ENCODE results near the gene CCP110.
"Not testable (repeated sequence)": the region's sequence is repeated elsewhere in the genome, so short reads cannot be mapped to it uniquely, and the experiment has no call there.

CCP110 gene

GRCh38 chr16:19528666-19529065 is 4.9 kb downstream of the CCP110 start:
- Histone ChIP-seq H3K9ac (ENCODE audit: low read length) (no peak overlapping the region), H3K9me3 (ENCODE audit: control insufficient read depth, low read length) (no peaks in the 10 kb centered on the region), H3K4me1 (ENCODE audit: control insufficient read depth, insufficient read depth, low read length) (no peaks in the 10 kb centered on the region), H3K36me3 (ENCODE audit: control insufficient read depth, insufficient read depth, low read length) (no peaks in the 10 kb centered on the region), H3K27me3 (ENCODE audit: control insufficient read depth, insufficient read depth, low read length) (no peaks in the 10 kb centered on the region), H3K4me3 (ENCODE audit: low read length) (no peak overlapping the region)

DNA sequence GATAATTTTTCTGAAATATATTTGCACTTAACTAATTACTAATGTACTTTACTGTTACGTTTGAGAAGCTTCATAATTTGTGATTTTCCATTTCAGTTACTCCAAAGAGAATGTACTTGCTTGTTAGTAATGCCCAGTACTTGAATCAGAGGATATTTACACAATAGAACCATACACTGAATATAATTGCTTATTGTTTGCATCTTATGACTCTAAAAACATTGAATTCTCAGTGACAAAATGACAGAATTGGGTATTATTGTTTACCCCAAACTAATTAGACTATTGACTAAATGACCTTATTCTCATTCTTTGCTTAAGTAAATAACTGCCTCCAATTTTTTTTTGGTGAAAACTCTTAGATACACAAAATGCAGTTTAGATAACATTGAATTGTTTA is 8.9 kb downstream of the CCP110 start:
- H3K36me3 ChIP-seq (ENCODE audit: control insufficient read depth, insufficient read depth, low read length) = peaks cover 7% of the 10 kb centered on the region
- no peak overlapping the region for H3K4me3 ChIP-seq (ENCODE audit: low read length)
- H3K4me1 ChIP-seq (ENCODE audit: control insufficient read depth, insufficient read depth, low read length) = no peaks in the 10 kb centered on the region
- H3K9me3 ChIP-seq (ENCODE audit: control insufficient read depth, low read length) = no peaks in the 10 kb centered on the region
- H3K27me3 ChIP-seq (ENCODE audit: control insufficient read depth, insufficient read depth, low read length) = no peaks in the 10 kb centered on the region
- no peak overlapping the region for H3K9ac ChIP-seq (ENCODE audit: low read length)

GRCh38 chr16:19540241-19540970 is 16.7 kb downstream of the CCP110 start:
- H3K9me3 ChIP-seq (ENCODE audit: control insufficient read depth, low read length) = no peaks in the 10 kb centered on the region
- no peak overlapping the region for H3K9ac ChIP-seq (ENCODE audit: low read length)
- peaks cover 17% of the 10 kb centered on the region for H3K36me3 ChIP-seq (ENCODE audit: control insufficient read depth, insufficient read depth, low read length)
- H3K4me3 ChIP-seq (ENCODE audit: low read length) = no peak overlapping the region
- no peaks in the 10 kb centered on the region for H3K27me3 ChIP-seq (ENCODE audit: control insufficient read depth, insufficient read depth, low read length)
- no peaks in the 10 kb centered on the region for H3K4me1 ChIP-seq (ENCODE audit: control insufficient read depth, insufficient read depth, low read length)

DNA sequence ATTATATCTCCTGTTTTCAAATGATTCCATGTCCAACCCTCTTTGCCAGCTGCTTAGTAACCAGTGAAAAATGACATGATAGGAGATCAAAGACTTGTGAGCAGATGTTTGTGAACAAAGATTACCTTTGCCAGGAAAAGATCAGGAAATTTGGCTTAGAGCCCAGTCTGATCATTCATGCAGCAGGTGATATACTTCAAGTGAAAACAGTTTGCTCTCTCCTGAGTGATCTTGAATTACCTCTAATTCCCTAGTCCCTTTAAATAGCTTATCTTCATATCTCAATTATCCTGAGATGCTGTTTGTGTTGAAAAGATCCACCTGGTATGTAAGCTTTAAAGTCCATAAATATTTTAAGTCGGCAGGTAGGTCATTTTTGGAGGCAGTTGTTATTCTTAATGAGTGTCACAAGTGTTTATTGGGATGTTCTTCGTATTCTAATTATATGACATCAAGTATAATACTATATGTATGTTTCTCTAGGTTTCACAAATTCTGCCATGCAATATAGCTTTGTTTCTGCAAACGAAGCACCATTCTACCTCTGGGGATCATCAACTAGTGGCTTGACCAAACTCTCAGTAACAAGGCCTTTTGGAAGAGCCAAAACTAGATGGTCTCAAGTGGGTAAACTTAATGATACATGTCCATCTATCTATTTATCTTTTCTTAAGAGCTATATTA is 18.5 kb downstream of the CCP110 start:
- Histone ChIP-seq H3K27me3 (ENCODE audit: control insufficient read depth, insufficient read depth, low read length) (no peaks in the 10 kb centered on the region), H3K4me3 (ENCODE audit: low read length) (no peak overlapping the region), H3K9me3 (ENCODE audit: control insufficient read depth, low read length) (no peaks in the 10 kb centered on the region), H3K36me3 (ENCODE audit: control insufficient read depth, insufficient read depth, low read length) (peaks cover 9% of the 10 kb centered on the region), H3K9ac (ENCODE audit: low read length) (no peak overlapping the region), H3K4me1 (ENCODE audit: control insufficient read depth, insufficient read depth, low read length) (no peaks in the 10 kb centered on the region)

- not testable (repeated sequence) for H3K36me3 ChIP-seq (ENCODE audit: control insufficient read depth, insufficient read depth, low read length); H3K9ac ChIP-seq (ENCODE audit: low read length); H3K9me3 ChIP-seq (ENCODE audit: control insufficient read depth, low read length); H3K27me3 ChIP-seq (ENCODE audit: control insufficient read depth, insufficient read depth, low read length); H3K4me3 ChIP-seq (ENCODE audit: low read length); H3K4me1 ChIP-seq (ENCODE audit: control insufficient read depth, insufficient read depth, low read length)
These were observed 19.7 kb downstream of the CCP110 start for GRCh38 chr16:19543278-19543996.

- Histone ChIP-seq H3K4me1 (ENCODE audit: control insufficient read depth, insufficient read depth, low read length) (no peaks in the 10 kb centered on the region), H3K9me3 (ENCODE audit: control insufficient read depth, low read length) (no peaks in the 10 kb centered on the region), H3K9ac (ENCODE audit: low read length) (no peak overlapping the region), H3K36me3 (ENCODE audit: control insufficient read depth, insufficient read depth, low read length) (no peaks in the 10 kb centered on the region), H3K27me3 (ENCODE audit: control insufficient read depth, insufficient read depth, low read length) (no peaks in the 10 kb centered on the region), H3K4me3 (ENCODE audit: low read length) (no peak overlapping the region)
These were observed 24.4 kb downstream of the CCP110 start for GRCh38 chr16:19548144-19548543.

DNA sequence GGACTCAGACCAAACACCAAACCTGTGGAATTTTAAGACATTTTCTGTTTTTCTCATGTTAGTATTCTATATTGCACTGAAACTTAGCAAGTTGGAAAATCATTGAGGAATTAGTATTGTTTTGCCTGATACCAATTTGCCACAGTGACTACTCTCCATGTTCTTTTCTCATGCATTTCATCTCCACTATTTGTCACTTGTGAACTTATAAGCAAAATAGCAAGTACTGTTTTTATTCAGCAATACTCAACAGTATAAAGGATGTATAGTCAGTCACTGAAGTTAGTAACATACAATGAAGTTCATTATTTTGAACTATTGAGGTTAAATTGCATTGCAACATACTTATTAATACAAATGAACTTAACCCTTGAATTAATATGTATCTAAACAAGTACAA is 25.9 kb downstream of the CCP110 start:
- H3K36me3 ChIP-seq (ENCODE audit: control insufficient read depth, insufficient read depth, low read length) = no peaks in the 10 kb centered on the region
- H3K4me1 ChIP-seq (ENCODE audit: control insufficient read depth, insufficient read depth, low read length) = peaks cover 1% of the 10 kb centered on the region
- H3K4me3 ChIP-seq (ENCODE audit: low read length) = no peak overlapping the region
- no peaks in the 10 kb centered on the region for H3K9me3 ChIP-seq (ENCODE audit: control insufficient read depth, low read length)
- no peak overlapping the region for H3K9ac ChIP-seq (ENCODE audit: low read length)
- H3K27me3 ChIP-seq (ENCODE audit: control insufficient read depth, insufficient read depth, low read length) = no peaks in the 10 kb centered on the region

DNA sequence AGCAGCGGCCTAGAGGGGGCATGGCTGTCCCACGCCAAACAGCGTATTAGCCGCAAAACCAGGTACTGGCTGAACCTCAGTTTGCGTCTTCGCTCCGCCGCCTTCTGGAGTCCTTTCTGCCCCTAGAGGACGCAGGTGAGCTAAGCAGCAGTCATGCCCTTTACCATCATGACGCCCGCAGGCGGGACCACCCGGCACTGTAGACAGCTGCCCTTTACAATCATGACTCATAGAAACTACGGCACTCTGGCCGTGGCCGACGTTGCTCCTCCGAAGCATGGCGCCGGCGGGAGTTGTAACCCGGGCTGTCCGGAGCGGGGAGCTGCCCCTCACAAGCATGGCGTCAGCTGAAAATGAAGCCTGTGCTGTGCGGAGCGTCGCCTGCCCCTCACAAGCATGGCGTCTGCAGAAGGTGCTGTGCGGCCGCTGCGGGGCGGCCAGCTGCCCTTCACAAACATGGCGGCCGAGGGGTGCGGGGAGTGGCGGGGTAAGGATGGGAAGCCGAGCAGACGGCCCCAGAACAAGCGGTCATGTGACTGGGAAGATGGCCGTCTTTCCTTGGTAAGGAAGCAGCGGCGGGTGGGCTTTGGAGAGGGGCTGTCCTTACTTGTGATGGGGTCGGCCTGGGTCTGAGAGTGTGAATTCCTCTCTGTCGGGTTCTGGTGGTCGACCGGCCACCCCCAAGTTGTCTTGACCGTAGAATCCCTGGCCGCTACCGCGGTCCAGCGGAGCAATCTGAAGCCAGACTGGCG is 31.6 kb downstream of the CCP110 start, which contains the start of gene VPS35L:
Gene VPS35L (plus strand): TSS at position 518 of the 752 bp plus-strand sequence. CDS start 27 bp downstream, at position 545.
- Histone ChIP-seq H3K27me3 (ENCODE audit: control insufficient read depth, insufficient read depth, low read length) (no peaks in the 10 kb centered on the region), H3K36me3 (ENCODE audit: control insufficient read depth, insufficient read depth, low read length) (no peaks in the 10 kb centered on the region), H3K4me3 (ENCODE audit: low read length) (peak within 1 kb of the TSS; percentile 56), H3K4me1 (ENCODE audit: control insufficient read depth, insufficient read depth, low read length) (peaks cover 5% of the 10 kb centered on the region), H3K9me3 (ENCODE audit: control insufficient read depth, low read length) (no peaks in the 10 kb centered on the region), H3K9ac (ENCODE audit: low read length) (peak within 1 kb of the TSS; percentile 91)

- Histone ChIP-seq H3K9ac (ENCODE audit: low read length) (peak overlapping the region; percentile 91), H3K4me1 (ENCODE audit: control insufficient read depth, insufficient read depth, low read length) (peaks cover 5% of the 10 kb centered on the region), H3K9me3 (ENCODE audit: control insufficient read depth, low read length) (no peaks in the 10 kb centered on the region), H3K36me3 (ENCODE audit: control insufficient read depth, insufficient read depth, low read length) (no peaks in the 10 kb centered on the region), H3K27me3 (ENCODE audit: control insufficient read depth, insufficient read depth, low read length) (no peaks in the 10 kb centered on the region), H3K4me3 (ENCODE audit: low read length) (peak overlapping the region; percentile 56)
These were observed 32.4 kb downstream of the CCP110 start for GRCh38 chr16:19555938-19556771.

GRCh38 chr16:19559242-19559910 is 35.6 kb downstream of the CCP110 start:
- no peaks in the 10 kb centered on the region for H3K36me3 ChIP-seq (ENCODE audit: control insufficient read depth, insufficient read depth, low read length)
- H3K4me1 ChIP-seq (ENCODE audit: control insufficient read depth, insufficient read depth, low read length) = peaks cover 5% of the 10 kb centered on the region
- no peaks in the 10 kb centered on the region for H3K27me3 ChIP-seq (ENCODE audit: control insufficient read depth, insufficient read depth, low read length)
- H3K9me3 ChIP-seq (ENCODE audit: control insufficient read depth, low read length) = no peaks in the 10 kb centered on the region
- H3K4me3 ChIP-seq (ENCODE audit: low read length) = no peak overlapping the region
- no peak overlapping the region for H3K9ac ChIP-seq (ENCODE audit: low read length)

DNA sequence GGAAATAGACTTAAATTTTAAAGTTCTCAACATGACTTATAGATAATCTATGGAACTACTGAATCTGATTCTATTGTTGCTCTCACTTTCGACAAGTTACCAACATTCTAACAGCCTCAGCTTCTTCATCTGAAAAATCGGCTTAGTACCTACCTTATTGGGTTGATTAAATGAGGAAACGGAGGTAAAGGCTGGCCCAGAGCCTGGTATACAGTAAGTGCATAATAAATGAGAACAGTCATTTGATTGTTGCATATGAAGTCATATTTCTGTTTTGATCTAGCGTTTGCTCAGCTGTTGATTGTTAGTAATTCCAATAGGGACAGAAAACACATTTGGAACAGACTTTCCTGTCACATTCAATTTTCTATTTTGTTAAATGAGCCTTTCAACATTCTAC is 36.3 kb downstream of the CCP110 start:
- H3K4me3 ChIP-seq (ENCODE audit: low read length) = no peak overlapping the region
- no peaks in the 10 kb centered on the region for H3K36me3 ChIP-seq (ENCODE audit: control insufficient read depth, insufficient read depth, low read length)
- H3K4me1 ChIP-seq (ENCODE audit: control insufficient read depth, insufficient read depth, low read length) = no peaks in the 10 kb centered on the region
- no peak overlapping the region for H3K9ac ChIP-seq (ENCODE audit: low read length)
- H3K27me3 ChIP-seq (ENCODE audit: control insufficient read depth, insufficient read depth, low read length) = no peaks in the 10 kb centered on the region
- no peaks in the 10 kb centered on the region for H3K9me3 ChIP-seq (ENCODE audit: control insufficient read depth, low read length)

All from mucosa of stomach (tissue), 1 donor.